GM12892 (cell line): ENCODE results near the gene ZNF717. TPM values are rescaled to one million over a fixed set of nuclear protein-coding genes. Genes with fewer than 3 reads are reported as not detected.
"Not testable (repeated sequence)": the region's sequence is repeated elsewhere in the genome, so short reads cannot be mapped to it uniquely, and the experiment has no call there.

Source experiments
- DNase-seq: peaks from one replicate; pipeline ENCODE4 v3.0.0; 2011; ENCODE audit not compliant: insufficient read length
- FAIRE-seq: peaks from 2 replicates; lab custom pipeline; 2011; peaks lifted over from hg19 to GRCh38; lab: Jason Lieb, UNC
- POLR2A ChIP-seq: IDR thresholded peaks from 2 replicates; pipeline ENCODE4 v1.6.1; 2011; ENCODE audit warnings: low read depth, low read length, control low read depth
- POLR2AphosphoS5 ChIP-seq: IDR thresholded peaks from 2 replicates; pipeline ENCODE4 v1.6.1; 2011; ENCODE audit warnings: low read depth, low read length, control low read depth
- TAF1 ChIP-seq: IDR thresholded peaks from 2 replicates; pipeline ENCODE4 v1.6.1; 2011; ENCODE audit warnings: low read depth, mild to moderate bottlenecking, control low read depth, low read length, borderline replicate concordance
- polyA plus RNA-seq: library from polyadenylated mRNA; unstranded; fragments of >200 nt; gene quantifications from one replicate; pipeline ENCODE4 v1.2.1, GENCODE V29; 2012; ENCODE audit warnings: missing spikeins, inconsistent platforms; ENCODE audit not compliant: missing spikeins

The ZNF717 gene
- 9.1 TPM for polyA plus RNA-seq

GRCh38 chr3:75785081-75785755 is at the start of gene ZNF717:
Gene ZNF717, minus strand, starts transcription at chr3:75785549. Its CDS starts 2,187 bp downstream, at chr3:75783362.
- FAIRE-seq: not testable (repeated sequence)
- DNase-seq: peak; percentile 11
- TF ChIP-seq POLR2A (peak; percentile 42; the same call in 1 of the 2 replicates), POLR2AphosphoS5 (peak; percentile 32; the same call in 1 of the 2 replicates)

GRCh38 chr3:75831076-75831475 is 45.7 kb upstream of the ZNF717 start:
- DNase-seq, FAIRE-seq: not testable (repeated sequence)

GRCh38 chr3:75818019-75818418 is 32.7 kb upstream of the ZNF717 start:
- FAIRE-seq, DNase-seq: not testable (repeated sequence)

GRCh38 chr3:75816287-75817180 is 31.2 kb upstream of the ZNF717 start:
- FAIRE-seq, DNase-seq: not testable (repeated sequence)

- TF ChIP-seq POLR2A (no peak), POLR2AphosphoS5 (no peak), TAF1 (no peak)
- FAIRE-seq: no peak
- no peak for DNase-seq
These were observed 29.4 kb upstream of the ZNF717 start for GRCh38 chr3:75814797-75815196.

- FAIRE-seq (no peak), DNase-seq (no peak)
- TF ChIP-seq POLR2AphosphoS5 (no peak), TAF1 (no peak)
These were observed 2.8 kb downstream of the ZNF717 start for GRCh38 chr3:75782506-75782905.

GRCh38 chr3:75781079-75781745 is 4.1 kb downstream of the ZNF717 start:
- FAIRE-seq: no peak
- TF ChIP-seq TAF1: no peak
- TF ChIP-seq POLR2A: no peak
- no peak for TF ChIP-seq POLR2AphosphoS5
- DNase-seq: no peak

GRCh38 chr3:75777742-75778141 is 7.6 kb downstream of the ZNF717 start:
- FAIRE-seq, DNase-seq: not testable (repeated sequence)

GRCh38 chr3:75771631-75772030 is 13.7 kb downstream of the ZNF717 start:
- not testable (repeated sequence) for DNase-seq, FAIRE-seq

GRCh38 chr3:75768303-75769017 is 16.9 kb downstream of the ZNF717 start:
- no peak for FAIRE-seq

GRCh38 chr3:75737831-75738493 is 47.4 kb downstream of the ZNF717 start:
- FAIRE-seq: no peak
- TF ChIP-seq TAF1 (no peak), POLR2AphosphoS5 (no peak)
- DNase-seq: no peak

More at GRCh38 chr3:75768303-75769017, 16.9 kb downstream of the ZNF717 start:
- no peak for TF ChIP-seq POLR2A
- TF ChIP-seq POLR2AphosphoS5: no peak
- no peak for TF ChIP-seq TAF1
- DNase-seq: no peak

GRCh38 chr3:75727985-75728384 is 57.4 kb downstream of the ZNF717 start:
- DNase-seq (no peak), FAIRE-seq (no peak)

More at GRCh38 chr3:75727985-75728384, 57.4 kb downstream of the ZNF717 start:
- TF ChIP-seq TAF1 (no peak), POLR2A (no peak), POLR2AphosphoS5 (no peak)
